DOHH2 (cell line): Measurements from ENCODE around the gene SH3GL3.

Experiments
- H3F3A ChIP-seq: fragments of 200-600 bp; sonication (generic), shearing (Covaris generic); 2 replicates; pipeline ENCODE4 v1.6.0; 2016; ENCODE audit warnings: antibody characterized with exemption, mild to moderate bottlenecking; ENCODE audit not compliant: control insufficient read depth, insufficient read depth
- H3K27ac ChIP-seq: fragments of 200-600 bp; sonication (generic); 2 replicates; pipeline ENCODE4 v1.5.1; 2014; ENCODE audit warnings: low read depth, mild to moderate bottlenecking, low read length, moderate library complexity
- H3K27me3 ChIP-seq: fragments of 200-600 bp; sonication (generic); 2 replicates; pipeline ENCODE4 v1.6.1; 2014; ENCODE audit warnings: mild to moderate bottlenecking, low read length, mixed read lengths; ENCODE audit not compliant: control insufficient read depth
- H3K36me3 ChIP-seq: fragments of 200-600 bp; sonication (generic); 2 replicates; pipeline ENCODE4 v1.6.1; 2014; ENCODE audit warnings: mild to moderate bottlenecking, low read length, moderate library complexity, mixed read lengths; ENCODE audit not compliant: control insufficient read depth
- H3K4me1 ChIP-seq: fragments of 200-600 bp; sonication (generic); 2 replicates; pipeline ENCODE4 v1.6.1; 2014; ENCODE audit warnings: mild to moderate bottlenecking, low read length, mixed read lengths; ENCODE audit not compliant: control insufficient read depth
- H3K4me2 ChIP-seq: fragments of 200-600 bp; sonication (generic); 2 replicates; pipeline ENCODE4 v1.6.0; 2014; ENCODE audit warnings: mild to moderate bottlenecking, low read length, moderate library complexity
- H3K4me3 ChIP-seq: fragments of 200-600 bp; sonication (generic); 2 replicates; pipeline ENCODE4 v1.5.1; 2014; ENCODE audit warnings: mild to moderate bottlenecking, low read length, mixed read lengths
- H3K79me2 ChIP-seq: fragments of 200-600 bp; sonication (generic); 2 replicates; pipeline ENCODE4 v1.6.1; 2014; ENCODE audit warnings: mild to moderate bottlenecking, low read length, mixed read lengths; ENCODE audit not compliant: control insufficient read depth
- H3K9me2 ChIP-seq: fragments of 200-600 bp; sonication (generic); replicated peaks from 2 replicates; pipeline ENCODE4 v1.6.1; 2014; ENCODE audit warnings: mild to moderate bottlenecking, low read length, mixed read lengths; ENCODE audit not compliant: control insufficient read depth
- H3K9me3 ChIP-seq: fragments of 200-600 bp; sonication (generic); 2 replicates; pipeline ENCODE4 v1.6.1; 2014; ENCODE audit warnings: antibody characterized with exemption, low read length, mixed read lengths; ENCODE audit not compliant: control insufficient read depth, insufficient read depth
- H4K20me1 ChIP-seq: fragments of 200-600 bp; sonication (generic); 2 replicates; pipeline ENCODE4 v1.6.0; 2014; ENCODE audit warnings: low read depth, mild to moderate bottlenecking, antibody characterized with exemption, low read length, moderate library complexity; ENCODE audit not compliant: control insufficient read depth, insufficient read depth
- CTCF ChIP-seq: fragments of 200-600 bp; sonication (generic); IDR thresholded peaks from one replicate; pipeline ENCODE4 v1.5.1; 2014; ENCODE audit warnings: antibody characterized with exemption, mild to moderate bottlenecking, low read depth, low read length; ENCODE audit not compliant: poor library complexity, severe bottlenecking
- EZH2phosphoT487 ChIP-seq: fragments of 200-600 bp; sonication (generic); IDR thresholded peaks from 2 replicates; pipeline ENCODE4 v1.6.1; 2017; ENCODE audit warnings: borderline replicate concordance, mild to moderate bottlenecking, antibody characterized with exemption, low read length, moderate library complexity, mixed read lengths

Gene SH3GL3

GRCh38 chr15:83605111-83605945 is 158.2 kb downstream of the SH3GL3 start:
- Histone ChIP-seq H3K4me2 (no peak overlapping the region), H3K79me2 (no peaks in the 10 kb centered on the region), H3K27me3 (no peaks in the 10 kb centered on the region), H3K9me2 (no peaks in the 10 kb centered on the region), H3K36me3 (no peaks in the 10 kb centered on the region), H3K9me3 (no peaks in the 10 kb centered on the region), H3F3A (no peaks in the 10 kb centered on the region), H3K4me1 (no peaks in the 10 kb centered on the region), H3K27ac (no peak overlapping the region), H4K20me1 (no peaks in the 10 kb centered on the region), H3K4me3 (no peak overlapping the region)
- TF ChIP-seq EZH2phosphoT487 (no peak), CTCF (no peak)

- Histone ChIP-seq H3F3A (no peaks in the 10 kb centered on the region), H3K27me3 (no peaks in the 10 kb centered on the region), H4K20me1 (no peaks in the 10 kb centered on the region), H3K27ac (no peak overlapping the region), H3K79me2 (no peaks in the 10 kb centered on the region), H3K36me3 (no peaks in the 10 kb centered on the region), H3K4me1 (no peaks in the 10 kb centered on the region), H3K9me3 (no peaks in the 10 kb centered on the region), H3K4me3 (no peak overlapping the region), H3K4me2 (no peak overlapping the region), H3K9me2 (no peaks in the 10 kb centered on the region)
- TF ChIP-seq EZH2phosphoT487, result no peak
- TF ChIP-seq CTCF, result no peak
Observed at GRCh38 chr15:83610132-83610531, 163.0 kb downstream of the SH3GL3 start.

- Histone ChIP-seq H4K20me1 (no peaks in the 10 kb centered on the region), H3K4me1 (no peaks in the 10 kb centered on the region), H3K9me3 (no peaks in the 10 kb centered on the region), H3K27me3 (no peaks in the 10 kb centered on the region), H3K9me2 (no peaks in the 10 kb centered on the region), H3K36me3 (no peaks in the 10 kb centered on the region), H3K79me2 (no peaks in the 10 kb centered on the region), H3K27ac (no peak overlapping the region), H3K4me3 (no peak overlapping the region), H3K4me2 (no peak overlapping the region), H3F3A (no peaks in the 10 kb centered on the region)
- TF ChIP-seq CTCF (no peak), EZH2phosphoT487 (no peak)
Observed at GRCh38 chr15:83610901-83611685, 164.0 kb downstream of the SH3GL3 start.
